Epithelial cell of esophagus (primary cell): ENCODE measurements around the gene BMP4.
"Not testable (repeated sequence)": the region's sequence is repeated elsewhere in the genome, so short reads cannot be mapped to it uniquely, and the experiment has no call there.

Experiments used
- DNase-seq: peaks from one replicate; pipeline ENCODE4 v3.0.0; 2010; ENCODE audit warnings: low read depth
- H3K4me3 ChIP-seq: 2 replicates; pipeline ENCODE4 v1.5.1; 2011; ENCODE audit warnings: mild to moderate bottlenecking, low read length, control low read depth
- CTCF ChIP-seq: IDR thresholded peaks from 2 replicates; pipeline ENCODE4 v1.5.1; 2011; ENCODE audit warnings: low read depth, mild to moderate bottlenecking, low read length, control low read depth, inconsistent platforms; ENCODE audit not compliant: insufficient read depth; ENCODE audit errors: missing control alignments

The BMP4 gene

GRCh38 chr14:53996041-53996440 is 39.4 kb upstream of the BMP4 start:
- H3K4me3 ChIP-seq, result no peak overlapping the region
- DNase-seq, result no peak
- no peak for TF ChIP-seq CTCF

GRCh38 chr14:53993920-53994607 is 37.4 kb upstream of the BMP4 start:
- DNase-seq, result peak; percentile 62
- TF ChIP-seq CTCF, result no peak

GRCh38 chr14:53990978-53991377 is 34.4 kb upstream of the BMP4 start:
- no peak for DNase-seq
- TF ChIP-seq CTCF, result no peak
- no peak overlapping the region for H3K4me3 ChIP-seq

More at GRCh38 chr14:53993920-53994607, 37.4 kb upstream of the BMP4 start:
- H3K4me3 ChIP-seq, result no peak overlapping the region

GRCh38 chr14:53986718-53987117 is 30.1 kb upstream of the BMP4 start:
- not testable (repeated sequence) for H3K4me3 ChIP-seq, DNase-seq

GRCh38 chr14:53984958-53985357 is 28.3 kb upstream of the BMP4 start:
- DNase-seq, H3K4me3 ChIP-seq: not testable (repeated sequence)

GRCh38 chr14:53983112-53983511 is 26.5 kb upstream of the BMP4 start:
- TF ChIP-seq CTCF, result no peak
- H3K4me3 ChIP-seq, result no peak overlapping the region
- no peak for DNase-seq

- DNase-seq, result no peak
- TF ChIP-seq CTCF, result no peak
- H3K4me3 ChIP-seq, result no peak overlapping the region
These were observed 25.9 kb upstream of the BMP4 start for GRCh38 chr14:53982546-53982945.

GRCh38 chr14:53979747-53980642 is 23.4 kb upstream of the BMP4 start:
- TF ChIP-seq CTCF, result no peak
- H3K4me3 ChIP-seq, result no peak overlapping the region
- DNase-seq, result no peak
